Mammary epithelial cell (primary cell): ENCODE data around the gene STX18.

ENCODE experiments used
- CTCF ChIP-seq, 2 donors: IDR thresholded peaks in 1 of 2; conservative IDR thresholded peaks in 1 of 2; 2 replicates each; pipeline ENCODE4 v1.5.1; 2011 to 2012; ENCODE audit warnings: inconsistent platforms in 2 of 2, low read length in 2 of 2, mild to moderate bottlenecking in 2 of 2, control low read depth in 1 of 2, low read depth in 1 of 2; ENCODE audit not compliant: insufficient read depth in 1 of 2; ENCODE audit errors: extremely low read depth in 1 of 2
- EZH2 ChIP-seq: IDR thresholded peaks from 2 replicates; pipeline ENCODE4 v1.6.1; 2012; ENCODE audit warnings: low read length, inconsistent platforms, borderline replicate concordance

- TF ChIP-seq CTCF (conservative IDR thresholded peaks at IDR 0.05 in 1 of 2, IDR thresholded peaks at IDR 0.05 in 1 of 2; ENCODE audit: extremely low read depth in 1 of 2, insufficient read depth in 1 of 2, low read depth in 1 of 2, low read length in 2 of 2), result no peak
- no peak for TF ChIP-seq EZH2
Measured at GRCh38 chr4:4574052-4574451, 32.2 kb upstream of the STX18 start.
